ENCODE data around the gene COMTD1.
A peak's percentile ranks its signal among the peaks of the same experiment; 100 is the strongest.
"Not testable (repeated sequence)": the region's sequence is repeated elsewhere in the genome, so short reads cannot be mapped to it uniquely, and the experiment has no call there.

COMTD1 gene

GRCh38 chr10:75195035-75195763, 40.6 kb downstream of the COMTD1 start:
- TF ChIP-seq CTCF (conservative IDR thresholded peaks at IDR 0.05; ENCODE audit: control insufficient read depth, insufficient read depth, low read depth, low read length) = no peak
- DNase-seq (ENCODE audit: low read depth) = peak; percentile 68
- H3K4me3 ChIP-seq (ENCODE audit: control insufficient read depth, low read depth, low read length) = no peak overlapping the region

GRCh38 chr10:75194625-75195024, 41.1 kb downstream of the COMTD1 start:
- H3K4me3 ChIP-seq (ENCODE audit: control insufficient read depth, low read depth, low read length); DNase-seq (ENCODE audit: low read depth): not testable (repeated sequence)

GRCh38 chr10:75191821-75192568, 43.8 kb downstream of the COMTD1 start:
- no peak overlapping the region for H3K4me3 ChIP-seq (ENCODE audit: control insufficient read depth, low read depth, low read length)
- DNase-seq (ENCODE audit: low read depth) = peak; percentile 96
- peak; percentile 28 for TF ChIP-seq CTCF (conservative IDR thresholded peaks at IDR 0.05; ENCODE audit: control insufficient read depth, insufficient read depth, low read depth, low read length)

- no peak for TF ChIP-seq CTCF (conservative IDR thresholded peaks at IDR 0.05; ENCODE audit: control insufficient read depth, insufficient read depth, low read depth, low read length)
- DNase-seq (ENCODE audit: low read depth) = no peak
- no peak overlapping the region for H3K4me3 ChIP-seq (ENCODE audit: control insufficient read depth, low read depth, low read length)
Measured at GRCh38 chr10:75189266-75190096, 46.3 kb downstream of the COMTD1 start.

- not testable (repeated sequence) for H3K4me3 ChIP-seq (ENCODE audit: control insufficient read depth, low read depth, low read length); DNase-seq (ENCODE audit: low read depth)
Measured at GRCh38 chr10:75188522-75188921, 47.2 kb downstream of the COMTD1 start.

GRCh38 chr10:75187961-75188426, 47.8 kb downstream of the COMTD1 start:
- DNase-seq (ENCODE audit: low read depth) = peak; percentile 74
- TF ChIP-seq CTCF (conservative IDR thresholded peaks at IDR 0.05; ENCODE audit: control insufficient read depth, insufficient read depth, low read depth, low read length) = peak; percentile 86
- no peak overlapping the region for H3K4me3 ChIP-seq (ENCODE audit: control insufficient read depth, low read depth, low read length)

GRCh38 chr10:75186310-75186709, 49.4 kb downstream of the COMTD1 start:
- no peak for TF ChIP-seq CTCF (conservative IDR thresholded peaks at IDR 0.05; ENCODE audit: control insufficient read depth, insufficient read depth, low read depth, low read length)
- DNase-seq (ENCODE audit: low read depth) = no peak
- H3K4me3 ChIP-seq (ENCODE audit: control insufficient read depth, low read depth, low read length) = no peak overlapping the region

All from fibroblast of mammary gland (primary cell).